MM.1S (cell line): Measurements from ENCODE around the gene DNAJB14.

Source experiments
- DNase-seq: peaks from one replicate; pipeline ENCODE4 v3.0.0-alpha.2; 2015
- H2AFZ ChIP-seq: fragments of 300-600 bp; sonication (generic); 2 replicates; pipeline ENCODE4 v1.6.0; 2016; ENCODE audit warnings: antibody characterized with exemption, low read length
- H3F3A ChIP-seq: fragments of 300-600 bp; sonication (generic); 2 replicates; pipeline ENCODE4 v1.6.1; 2016; ENCODE audit warnings: mild to moderate bottlenecking, antibody characterized with exemption, low read length, moderate library complexity, mixed read lengths; ENCODE audit not compliant: insufficient read depth
- H3K27ac ChIP-seq: fragments of 300-600 bp; sonication (generic); 2 replicates; pipeline ENCODE4 v1.5.1; 2016; ENCODE audit warnings: mild to moderate bottlenecking, low read length
- H3K27me3 ChIP-seq: fragments of 300-600 bp; sonication (generic); replicated peaks from 2 replicates; pipeline ENCODE4 v1.6.0; 2016; ENCODE audit warnings: low read length; ENCODE audit not compliant: insufficient read depth
- H3K36me3 ChIP-seq: fragments of 300-600 bp; sonication (generic); replicated peaks from 2 replicates; pipeline ENCODE4 v1.6.1; 2016; ENCODE audit warnings: mild to moderate bottlenecking, low read length, mixed read lengths; ENCODE audit not compliant: insufficient read depth
- H3K4me1 ChIP-seq: fragments of 300-600 bp; sonication (generic); 2 replicates; pipeline ENCODE4 v1.6.1; 2016; ENCODE audit warnings: low read length, mixed read lengths
- H3K4me2 ChIP-seq: fragments of 300-600 bp; sonication (generic); 2 replicates; pipeline ENCODE4 v1.6.0; 2016; ENCODE audit warnings: low read depth, low read length
- H3K4me3 ChIP-seq: fragments of 300-600 bp; sonication (generic); 2 replicates; pipeline ENCODE4 v1.5.1; 2016; ENCODE audit warnings: low read length, mixed read lengths
- H3K79me2 ChIP-seq: fragments of 300-600 bp; sonication (generic); 2 replicates; pipeline ENCODE4 v1.6.1; 2016; ENCODE audit warnings: mixed run types, low read length, mixed read lengths
- H3K9ac ChIP-seq: fragments of 300-600 bp; sonication (generic); 2 replicates; pipeline ENCODE4 v1.6.1; 2016; ENCODE audit warnings: low read length, mixed read lengths
- H3K9me2 ChIP-seq: fragments of 300-600 bp; sonication (generic); replicated peaks from 2 replicates; pipeline ENCODE4 v1.6.1; 2016; ENCODE audit warnings: mild to moderate bottlenecking, low read length, mixed read lengths; ENCODE audit not compliant: insufficient read depth
- H3K9me3 ChIP-seq: fragments of 300-600 bp; sonication (generic); replicated peaks from 2 replicates; pipeline ENCODE4 v1.6.1; 2016; ENCODE audit warnings: mild to moderate bottlenecking, low read length, mixed read lengths; ENCODE audit not compliant: insufficient read depth
- H4K20me1 ChIP-seq: fragments of 300-600 bp; sonication (generic); 2 replicates; pipeline ENCODE4 v1.6.1; 2016; ENCODE audit warnings: mild to moderate bottlenecking, low read length, moderate library complexity, mixed read lengths; ENCODE audit not compliant: insufficient read depth
- CTCF ChIP-seq: fragments of 300-600 bp; sonication (generic); IDR thresholded peaks from 2 replicates; pipeline ENCODE4 v1.5.1; 2016; ENCODE audit warnings: antibody characterized with exemption, low read length, mixed read lengths
- EZH2 ChIP-seq: fragments of 300-600 bp; sonication (generic); optimal IDR thresholded peaks from 2 replicates; pipeline ENCODE3; 2017; ENCODE audit warnings: low read depth, mild to moderate bottlenecking, antibody characterized with exemption, low read length, mixed read lengths
- EZH2phosphoT487 ChIP-seq: fragments of 300-600 bp; sonication (generic); IDR thresholded peaks from 2 replicates; pipeline ENCODE4 v1.6.1; 2018; ENCODE audit warnings: antibody characterized with exemption, low read length

DNAJB14 gene

DNA sequence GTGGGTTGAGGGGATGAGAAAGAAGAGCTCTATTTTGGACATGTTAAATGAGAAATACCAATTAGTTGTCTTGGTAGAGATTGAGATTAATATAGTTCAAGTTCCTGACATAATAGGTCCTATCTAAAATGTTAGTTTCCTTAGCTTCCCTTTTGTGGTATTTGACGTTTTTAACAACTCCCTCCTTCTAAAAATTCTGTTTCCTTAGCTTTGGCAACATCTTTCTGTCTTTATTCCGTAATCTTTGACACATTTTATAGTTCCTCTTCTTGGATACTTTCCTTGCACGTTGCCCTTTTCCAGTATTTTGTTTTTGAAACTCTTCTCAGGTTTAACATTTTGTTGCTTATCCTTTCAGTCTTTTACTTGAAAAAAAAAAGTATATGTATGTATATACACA, 89.1 kb downstream of the DNAJB14 start:
- no peak for TF ChIP-seq EZH2
- H3K79me2 ChIP-seq: peaks cover 48% of the 10 kb centered on the region
- no peak overlapping the region for H2AFZ ChIP-seq
- peaks cover 50% of the 10 kb centered on the region for H3K4me1 ChIP-seq
- no peak overlapping the region for H3K27ac ChIP-seq
- H3K9me2 ChIP-seq: no peaks in the 10 kb centered on the region
- no peak overlapping the region for H3K4me3 ChIP-seq
- H3F3A ChIP-seq: peaks cover 28% of the 10 kb centered on the region
- H3K27me3 ChIP-seq: no peaks in the 10 kb centered on the region
- no peak overlapping the region for H3K9ac ChIP-seq
- no peaks in the 10 kb centered on the region for H4K20me1 ChIP-seq
- peaks cover 3% of the 10 kb centered on the region; the same call in 1 of the 2 replicates for H3K36me3 ChIP-seq
- no peaks in the 10 kb centered on the region for H3K9me3 ChIP-seq
- no peak for DNase-seq
- H3K4me2 ChIP-seq: no peak overlapping the region

GRCh38 chr4:99856166-99856565, 90.3 kb downstream of the DNAJB14 start:
- Histone ChIP-seq H3K4me1 (peaks cover 42% of the 10 kb centered on the region), H3K9ac (0 out of 2 replicates have a peak overlapping the region, but pooled peaks have one; percentile 2), H3K27me3 (no peaks in the 10 kb centered on the region), H4K20me1 (no peaks in the 10 kb centered on the region), H3K27ac (peak overlapping the region; percentile 69; the same call in 1 of the 2 replicates), H3K79me2 (peaks cover 42% of the 10 kb centered on the region), H3K9me2 (no peaks in the 10 kb centered on the region), H3K4me2 (peak overlapping the region; percentile 44; the same call in 1 of the 2 replicates), H3K36me3 (peaks cover 3% of the 10 kb centered on the region; the same call in 1 of the 2 replicates), H3K9me3 (no peaks in the 10 kb centered on the region), H3F3A (peaks cover 19% of the 10 kb centered on the region), H3K4me3 (no peak overlapping the region), H2AFZ (no peak overlapping the region)
- TF ChIP-seq EZH2 (no peak), EZH2phosphoT487 (no peak), CTCF (no peak)
- DNase-seq: no peak

DNA sequence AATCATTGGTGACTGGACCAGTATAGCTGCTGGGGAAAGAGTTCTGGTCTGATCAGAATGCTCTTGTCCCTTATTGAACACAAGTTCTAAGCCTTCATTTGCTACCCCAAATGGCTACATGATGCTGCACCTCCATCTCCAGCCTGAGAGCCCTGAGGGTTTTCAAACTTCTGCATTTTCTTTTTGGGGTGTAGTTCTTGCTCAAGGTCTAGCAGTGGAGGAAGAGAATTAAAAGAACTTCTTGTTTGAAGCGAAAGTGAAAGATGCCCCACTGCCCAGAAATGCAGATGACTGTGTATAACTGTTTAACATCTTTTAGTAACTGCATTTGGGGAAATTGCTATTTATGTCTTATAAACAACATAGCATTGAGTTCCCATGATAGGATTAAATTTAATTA, 90.7 kb downstream of the DNAJB14 start:
- TF ChIP-seq CTCF (no peak), EZH2 (no peak), EZH2phosphoT487 (no peak)
- Histone ChIP-seq H4K20me1 (no peaks in the 10 kb centered on the region), H3K27me3 (no peaks in the 10 kb centered on the region), H3K4me1 (peaks cover 37% of the 10 kb centered on the region), H3F3A (peaks cover 14% of the 10 kb centered on the region), H3K9ac (peak overlapping the region; percentile 10; the same call in 1 of the 2 replicates), H2AFZ (no peak overlapping the region), H3K4me3 (peak overlapping the region; percentile 0; the same call in 1 of the 2 replicates), H3K27ac (peak overlapping the region; percentile 69), H3K79me2 (peaks cover 41% of the 10 kb centered on the region), H3K36me3 (peaks cover 3% of the 10 kb centered on the region; the same call in 1 of the 2 replicates), H3K9me3 (no peaks in the 10 kb centered on the region), H3K4me2 (peak overlapping the region; percentile 44), H3K9me2 (no peaks in the 10 kb centered on the region)
- peak; percentile 71 for DNase-seq

DNA sequence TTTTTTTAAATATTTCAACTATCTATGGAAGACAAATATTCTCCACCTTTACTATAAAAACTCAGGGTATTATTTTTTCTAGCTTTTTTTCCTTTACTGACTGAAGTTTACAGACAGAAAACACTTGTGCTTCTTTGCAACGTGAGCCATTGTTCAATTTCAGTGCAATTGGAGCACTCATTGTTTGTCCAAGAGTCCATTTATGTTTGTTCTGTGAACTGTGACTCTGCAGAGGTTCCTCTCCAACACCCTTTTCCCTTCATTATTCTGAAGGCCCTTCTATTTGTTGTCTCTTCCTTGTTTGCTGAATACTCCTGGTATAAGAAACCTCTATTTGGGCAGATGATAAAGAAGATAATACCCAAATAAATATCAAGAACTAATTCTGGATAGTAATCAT, 92.4 kb downstream of the DNAJB14 start:
- TF ChIP-seq CTCF (no peak), EZH2phosphoT487 (no peak), EZH2 (no peak)
- no peak overlapping the region for H3K4me2 ChIP-seq
- no peak overlapping the region for H2AFZ ChIP-seq
- peaks cover 10% of the 10 kb centered on the region for H3F3A ChIP-seq
- no peak overlapping the region for H3K9ac ChIP-seq
- no peak overlapping the region for H3K4me3 ChIP-seq
- H3K79me2 ChIP-seq: peaks cover 33% of the 10 kb centered on the region
- no peaks in the 10 kb centered on the region for H4K20me1 ChIP-seq
- peak overlapping the region; percentile 69; the same call in 1 of the 2 replicates for H3K27ac ChIP-seq
- H3K36me3 ChIP-seq: peaks cover 3% of the 10 kb centered on the region; the same call in 1 of the 2 replicates
- no peak for DNase-seq
- H3K9me3 ChIP-seq: no peaks in the 10 kb centered on the region
- no peaks in the 10 kb centered on the region for H3K27me3 ChIP-seq
- no peaks in the 10 kb centered on the region for H3K9me2 ChIP-seq
- H3K4me1 ChIP-seq: peaks cover 26% of the 10 kb centered on the region
